ENCODE data around the gene DDX1.

The DDX1 gene

GRCh38 chr2:15617778-15618448 is 26.2 kb downstream of the DDX1 start:
- TF ChIP-seq CTCF (IDR thresholded peaks at IDR 0.05; ENCODE audit: low read depth, low read length) (no peak), MYC (IDR thresholded peaks at IDR 0.05; ENCODE audit: low read depth, low read length) (no peak), POLR2A (IDR thresholded peaks at IDR 0.05; ENCODE audit: extremely low read depth, insufficient read length) (no peak), MAX (IDR thresholded peaks at IDR 0.05; ENCODE audit: low read depth, low read length) (no peak)
- DNase-seq (ENCODE audit: low read depth): no peak

GRCh38 chr2:15618449-15618855 is 26.8 kb downstream of the DDX1 start:
- TF ChIP-seq CTCF (IDR thresholded peaks at IDR 0.05; ENCODE audit: low read depth, low read length) (no peak), POLR2A (IDR thresholded peaks at IDR 0.05; ENCODE audit: extremely low read depth, insufficient read length) (no peak), MYC (IDR thresholded peaks at IDR 0.05; ENCODE audit: low read depth, low read length) (no peak), MAX (IDR thresholded peaks at IDR 0.05; ENCODE audit: low read depth, low read length) (no peak)
- no peak overlapping the region for H3K4me3 ChIP-seq (ENCODE audit: low read depth, low read length)
- no peak for DNase-seq (ENCODE audit: low read depth)

More at GRCh38 chr2:15617778-15618448, 26.2 kb downstream of the DDX1 start:
- H3K4me3 ChIP-seq (ENCODE audit: low read depth, low read length): no peak overlapping the region

- no peak for DNase-seq (ENCODE audit: low read depth)
- no peak overlapping the region for H3K4me3 ChIP-seq (ENCODE audit: low read depth, low read length)
- TF ChIP-seq CTCF (IDR thresholded peaks at IDR 0.05; ENCODE audit: low read depth, low read length): no peak
- TF ChIP-seq MYC (IDR thresholded peaks at IDR 0.05; ENCODE audit: low read depth, low read length): no peak
- no peak for TF ChIP-seq POLR2A (IDR thresholded peaks at IDR 0.05; ENCODE audit: extremely low read depth, insufficient read length)
- TF ChIP-seq MAX (IDR thresholded peaks at IDR 0.05; ENCODE audit: low read depth, low read length): no peak
These were observed 27.4 kb downstream of the DDX1 start for GRCh38 chr2:15619076-15619475.

- H3K4me3 ChIP-seq (ENCODE audit: low read depth, low read length): no peak overlapping the region
- TF ChIP-seq CTCF (IDR thresholded peaks at IDR 0.05; ENCODE audit: low read depth, low read length) (no peak), MYC (IDR thresholded peaks at IDR 0.05; ENCODE audit: low read depth, low read length) (no peak), MAX (IDR thresholded peaks at IDR 0.05; ENCODE audit: low read depth, low read length) (no peak), POLR2A (IDR thresholded peaks at IDR 0.05; ENCODE audit: extremely low read depth, insufficient read length) (no peak)
- no peak for DNase-seq (ENCODE audit: low read depth)
These were observed 27.8 kb downstream of the DDX1 start for GRCh38 chr2:15619510-15619909.

GRCh38 chr2:15619938-15620337 is 28.3 kb downstream of the DDX1 start:
- DNase-seq (ENCODE audit: low read depth): no peak
- H3K4me3 ChIP-seq (ENCODE audit: low read depth, low read length): no peak overlapping the region
- TF ChIP-seq MAX (IDR thresholded peaks at IDR 0.05; ENCODE audit: low read depth, low read length): no peak
- TF ChIP-seq POLR2A (IDR thresholded peaks at IDR 0.05; ENCODE audit: extremely low read depth, insufficient read length): no peak
- TF ChIP-seq CTCF (IDR thresholded peaks at IDR 0.05; ENCODE audit: low read depth, low read length): no peak
- no peak for TF ChIP-seq MYC (IDR thresholded peaks at IDR 0.05; ENCODE audit: low read depth, low read length)
